Stimulated activated CD8-positive, alpha-beta memory T cell treated with anti-CD3 and anti-CD28 coated beads, Interleukin-12 subunit alpha, Interleukin-12 subunit beta, amount 100 ng/mL, for 24 hours (primary cell): Measurements from ENCODE around the gene BLACAT1.

Source experiments
- DNase-seq: peaks from one replicate; pipeline ENCODE4 v3.0.0-alpha.2; 2020; ENCODE audit errors: extremely low read depth

Gene BLACAT1

DNA sequence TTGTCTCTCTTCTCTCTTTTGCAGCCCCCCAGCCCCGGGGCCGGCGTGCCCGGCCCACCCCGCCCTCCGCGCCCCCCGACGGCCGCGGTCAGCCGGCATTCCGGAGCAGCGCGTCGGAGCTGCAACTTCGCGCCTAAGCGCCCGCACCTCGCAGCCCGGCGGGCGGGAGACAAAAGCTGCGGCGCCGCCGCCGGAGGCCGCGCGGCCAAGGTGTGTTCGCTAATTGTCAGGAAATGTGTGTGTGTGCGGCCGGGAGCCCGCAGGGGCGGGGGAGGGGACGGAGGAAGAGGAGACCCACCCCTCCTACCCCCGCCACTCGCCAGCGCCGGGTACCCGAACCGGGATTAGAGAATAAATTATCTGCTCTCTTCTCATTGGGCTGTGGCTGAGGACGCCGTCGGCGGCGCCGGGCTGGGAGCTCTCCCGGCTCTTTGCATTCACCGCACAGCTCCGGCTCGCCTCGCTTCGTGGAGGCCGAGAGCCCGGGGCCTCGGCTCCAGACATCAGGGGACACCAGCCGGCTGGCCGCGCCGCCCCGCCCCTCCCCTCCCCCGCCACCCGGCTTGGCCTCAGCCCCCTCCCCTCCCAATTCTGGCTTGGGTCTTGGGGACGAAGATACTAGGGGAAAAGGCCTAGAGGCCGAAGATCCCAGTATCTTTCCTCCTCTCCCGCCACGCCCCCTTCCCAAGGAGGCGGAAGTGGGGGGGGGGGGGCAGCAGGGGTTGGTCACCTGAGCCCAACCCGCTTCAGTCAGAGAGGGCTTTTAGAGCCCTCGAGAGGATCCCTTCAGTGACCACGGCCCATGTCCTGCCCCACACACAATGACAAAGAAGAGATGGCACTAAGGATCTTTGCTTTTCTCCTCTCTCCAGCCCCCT lies 1.3 kb upstream of the BLACAT1 start:
- DNase-seq = no peak

DNA sequence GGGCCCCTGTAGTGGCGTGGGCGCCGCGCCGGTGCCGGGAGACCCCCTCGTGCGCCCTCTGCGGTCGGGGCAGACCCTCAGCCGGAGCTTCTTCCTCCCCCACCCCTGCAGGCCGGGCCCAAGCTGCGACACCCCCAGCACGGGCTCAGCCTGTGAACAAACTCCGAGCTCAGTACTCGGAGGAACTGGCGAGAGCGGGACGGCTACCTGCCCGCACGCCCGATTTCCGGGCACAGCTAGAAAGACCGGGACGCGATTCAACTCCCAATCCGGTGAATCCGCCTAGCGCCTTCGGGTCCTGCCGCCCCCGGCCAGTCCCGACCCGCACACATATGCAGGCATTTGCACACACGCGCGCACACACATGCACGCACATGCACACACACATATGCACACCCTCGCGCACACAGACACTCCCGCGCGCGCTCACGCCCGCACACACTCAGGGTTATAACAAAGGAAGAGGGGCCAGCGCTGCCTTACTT lies 580 bp upstream of the BLACAT1 start:
- DNase-seq = no peak

DNA sequence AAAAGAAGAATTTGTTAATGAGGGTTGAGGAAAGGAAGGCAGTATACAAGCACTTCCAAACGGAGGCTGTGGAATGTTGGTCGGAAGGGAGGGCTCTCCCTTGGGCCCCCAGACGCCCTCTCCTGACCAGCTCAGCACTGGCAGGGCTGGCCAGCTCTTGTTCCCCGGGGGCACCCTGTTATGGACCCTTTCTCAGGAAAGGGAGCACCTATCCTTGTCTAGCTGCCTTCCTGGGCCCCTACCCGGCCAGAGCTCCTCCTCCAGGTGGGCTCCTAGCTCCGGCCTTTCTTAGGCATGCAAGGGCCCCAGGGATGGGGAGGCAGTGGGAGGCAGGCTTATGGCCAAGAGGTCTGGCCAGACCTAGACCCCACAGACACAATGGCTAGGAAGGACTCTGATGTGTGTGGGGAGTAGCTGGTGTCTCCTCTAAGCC lies 926 bp downstream of the BLACAT1 start:
- no peak for DNase-seq

DNA sequence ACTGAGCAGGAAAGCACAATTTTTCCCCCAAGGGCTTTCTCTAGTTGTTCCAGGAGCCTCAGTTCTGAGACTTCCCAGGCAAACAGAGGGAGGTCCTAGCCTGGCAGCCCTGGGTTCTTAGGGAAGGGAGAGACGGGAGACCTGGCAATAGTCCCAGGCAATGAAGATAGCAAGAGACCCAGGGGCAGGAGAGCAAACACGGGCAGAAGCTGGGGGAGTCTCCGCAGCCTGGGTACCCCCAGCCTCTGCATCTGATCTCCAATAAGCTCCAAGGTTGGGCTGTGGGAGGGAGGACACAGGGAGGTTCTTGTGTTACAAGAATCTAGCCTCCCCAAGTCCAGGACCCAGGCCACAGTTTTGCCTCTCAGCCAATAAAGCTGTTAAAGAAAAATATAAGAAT lies 2.4 kb downstream of the BLACAT1 start:
- DNase-seq = no peak

GRCh38 chr1:205452933-205453332 lies 2.9 kb downstream of the BLACAT1 start:
- DNase-seq = no peak

DNA sequence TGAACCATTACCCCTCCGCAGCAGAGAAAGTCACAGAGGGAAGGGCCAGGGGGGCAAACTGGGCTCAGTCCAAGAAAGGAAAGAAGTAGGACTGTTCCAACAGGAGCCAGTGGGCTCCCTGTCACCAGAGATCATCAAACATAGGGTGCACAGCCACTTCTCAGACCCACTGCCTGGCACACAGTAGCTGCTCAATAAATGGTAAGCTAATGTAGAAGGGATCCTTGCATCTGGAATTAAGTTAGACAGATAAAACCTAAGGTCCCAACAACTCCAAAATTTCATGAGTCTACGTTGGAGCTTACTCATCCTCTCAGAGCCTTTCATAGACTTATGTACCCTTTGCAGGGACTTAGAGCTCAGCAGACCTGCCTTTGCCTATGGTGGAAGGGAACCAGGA lies 3.5 kb downstream of the BLACAT1 start:
- DNase-seq = no peak

GRCh38 chr1:205451759-205452164 lies 4.1 kb downstream of the BLACAT1 start:
- DNase-seq = no peak

GRCh38 chr1:205451202-205451601 lies 4.6 kb downstream of the BLACAT1 start:
- DNase-seq = no peak

DNA sequence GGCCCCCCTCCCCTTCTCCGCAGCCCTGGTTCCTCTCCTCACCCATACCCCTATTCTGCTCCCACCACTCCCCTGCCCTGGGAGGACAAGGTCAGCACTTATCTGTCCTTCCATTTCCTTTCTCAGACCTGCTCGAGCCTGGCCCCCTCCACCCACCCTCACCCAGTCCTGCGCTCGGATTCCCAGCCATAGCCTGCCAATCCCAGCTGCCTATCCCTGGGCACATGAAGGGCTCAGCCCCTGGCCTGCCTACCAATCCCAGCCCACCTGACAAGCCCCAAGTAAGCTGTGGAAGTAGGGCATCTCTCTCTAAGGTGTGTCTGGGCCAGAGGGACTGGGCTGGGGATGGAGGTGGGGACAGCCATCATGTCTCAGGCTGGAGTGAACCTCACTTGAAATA lies 5.4 kb downstream of the BLACAT1 start:
- DNase-seq = no peak

DNA sequence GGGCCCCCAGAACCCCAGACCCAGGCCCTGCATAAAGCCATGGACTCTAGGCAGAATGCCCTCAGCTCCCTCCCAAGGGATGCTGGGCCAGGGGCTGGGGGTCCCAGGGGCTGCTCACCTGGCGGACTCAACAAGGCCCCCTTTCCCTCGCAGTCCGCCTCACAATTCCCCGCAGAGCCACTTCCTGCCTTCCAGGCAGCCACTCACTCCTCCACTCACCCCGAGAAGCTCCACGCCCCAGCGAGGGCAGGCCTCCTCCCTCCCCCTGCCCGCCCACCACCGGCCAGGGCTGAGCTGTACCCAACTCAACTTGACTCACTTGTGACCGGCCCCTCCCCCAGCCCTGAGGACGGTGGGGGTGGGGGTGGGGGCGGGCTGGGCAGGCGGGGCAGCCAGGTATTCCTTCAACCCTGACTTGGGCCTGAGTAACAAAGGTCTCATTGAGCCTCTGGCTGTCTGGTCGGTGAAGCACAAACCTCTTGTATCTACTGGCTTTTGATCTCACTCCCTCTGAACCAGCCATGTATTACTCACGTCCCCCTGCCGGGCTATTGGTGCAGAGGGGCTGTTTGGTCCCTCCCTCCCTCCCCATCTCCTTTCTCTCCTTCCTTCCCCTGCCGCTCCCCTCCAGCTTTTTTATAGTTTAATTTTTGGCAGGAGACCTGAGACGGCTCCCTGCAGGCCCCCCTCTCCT lies 5.9 kb downstream of the BLACAT1 start:
- DNase-seq = no peak

GRCh38 chr1:205449254-205449749 lies 6.5 kb downstream of the BLACAT1 start:
- no peak for DNase-seq

DNA sequence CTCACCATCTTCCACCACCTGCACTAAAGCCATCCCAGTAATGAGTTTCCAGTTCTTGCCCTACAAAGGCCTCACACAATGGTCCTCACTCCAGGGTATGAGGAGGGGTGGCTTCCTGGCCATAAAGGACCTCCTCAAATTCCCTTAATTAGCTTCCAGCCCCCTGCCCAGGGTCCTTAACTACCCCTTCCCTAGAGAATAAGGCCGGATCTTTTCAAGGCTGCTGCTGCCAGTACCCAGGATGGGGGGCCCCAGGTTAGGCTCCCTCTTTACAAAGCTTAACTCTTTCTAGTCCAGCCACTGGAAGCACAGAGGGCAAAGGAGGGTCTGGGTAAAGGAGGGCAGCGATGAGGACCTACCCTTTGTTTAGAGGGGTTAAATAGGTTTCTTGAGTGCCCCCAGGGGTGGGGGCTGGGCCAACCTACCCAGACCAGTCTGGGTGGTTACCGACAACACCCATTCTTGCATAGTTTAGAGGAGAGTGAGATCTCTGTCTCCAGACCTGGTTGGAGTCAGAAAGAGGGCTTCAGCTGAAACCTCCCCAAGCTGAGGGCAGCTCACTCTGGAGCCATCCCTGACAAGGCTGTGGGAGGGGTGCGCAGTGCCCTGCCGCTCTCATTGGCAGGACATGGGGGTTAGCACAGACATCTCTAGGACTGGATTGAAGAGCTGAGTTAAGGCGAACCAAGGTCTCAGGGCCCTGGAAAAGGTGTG lies 7.1 kb downstream of the BLACAT1 start:
- DNase-seq = no peak

GRCh38 chr1:205447457-205448341 lies 8.1 kb downstream of the BLACAT1 start:
- DNase-seq = no peak

DNA sequence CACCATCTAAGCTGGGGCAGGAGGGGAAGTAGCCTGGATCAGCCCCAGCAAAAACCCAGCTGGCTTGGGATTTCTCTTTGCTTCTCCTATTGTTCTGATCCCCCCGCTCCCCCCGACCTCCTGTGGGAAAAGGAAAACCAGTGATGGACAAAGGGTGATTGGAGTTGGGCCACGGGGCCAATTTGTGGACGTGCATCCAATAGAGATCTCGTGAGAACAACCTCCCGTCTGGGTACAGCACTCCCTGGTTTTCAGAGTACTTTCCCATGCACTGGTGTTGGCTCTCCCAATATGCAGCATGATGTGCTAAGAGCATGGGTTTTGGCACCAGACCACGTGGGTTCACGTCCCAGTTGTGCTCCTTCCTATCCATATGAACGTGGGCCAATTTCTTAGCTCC lies 9.0 kb downstream of the BLACAT1 start:
- no peak for DNase-seq

- DNase-seq = no peak
These were observed 10.3 kb downstream of the BLACAT1 start for GRCh38 chr1:205445646-205445935.

DNA sequence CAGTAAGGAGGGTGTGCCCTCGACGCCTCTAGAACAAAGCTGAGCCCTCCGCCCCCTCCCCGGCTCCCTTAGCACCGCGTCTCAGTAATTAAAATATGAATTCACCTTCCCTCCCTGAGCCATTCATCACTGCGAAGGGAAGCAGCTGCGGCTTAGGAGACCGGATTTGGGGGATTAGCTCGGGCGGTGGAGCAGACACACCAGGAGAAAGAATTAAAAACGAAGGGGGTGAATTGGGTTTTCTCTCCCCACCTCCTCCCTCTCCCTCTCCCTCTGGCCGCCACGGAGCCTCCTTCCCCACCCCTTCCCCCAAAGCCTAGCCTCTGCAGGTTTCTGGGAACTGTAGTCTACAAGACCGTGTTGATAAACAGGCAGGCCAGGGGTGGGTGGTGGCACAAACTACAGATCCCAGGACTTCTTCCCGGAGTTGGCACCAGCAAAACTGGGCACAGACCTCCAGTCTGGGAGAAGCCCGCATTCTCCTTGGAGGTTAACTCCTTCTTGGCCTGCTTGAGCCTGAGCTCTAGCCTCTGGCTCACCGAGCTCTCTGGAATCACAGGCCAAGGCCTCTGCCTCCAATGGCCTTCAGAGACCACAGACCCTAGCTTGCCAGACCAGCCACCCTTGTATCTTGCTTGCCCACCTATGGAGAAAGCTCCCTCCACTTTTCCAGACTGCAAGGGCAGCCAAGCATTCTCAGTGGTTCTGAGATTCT lies 10.8 kb downstream of the BLACAT1 start:
- no peak for DNase-seq

DNA sequence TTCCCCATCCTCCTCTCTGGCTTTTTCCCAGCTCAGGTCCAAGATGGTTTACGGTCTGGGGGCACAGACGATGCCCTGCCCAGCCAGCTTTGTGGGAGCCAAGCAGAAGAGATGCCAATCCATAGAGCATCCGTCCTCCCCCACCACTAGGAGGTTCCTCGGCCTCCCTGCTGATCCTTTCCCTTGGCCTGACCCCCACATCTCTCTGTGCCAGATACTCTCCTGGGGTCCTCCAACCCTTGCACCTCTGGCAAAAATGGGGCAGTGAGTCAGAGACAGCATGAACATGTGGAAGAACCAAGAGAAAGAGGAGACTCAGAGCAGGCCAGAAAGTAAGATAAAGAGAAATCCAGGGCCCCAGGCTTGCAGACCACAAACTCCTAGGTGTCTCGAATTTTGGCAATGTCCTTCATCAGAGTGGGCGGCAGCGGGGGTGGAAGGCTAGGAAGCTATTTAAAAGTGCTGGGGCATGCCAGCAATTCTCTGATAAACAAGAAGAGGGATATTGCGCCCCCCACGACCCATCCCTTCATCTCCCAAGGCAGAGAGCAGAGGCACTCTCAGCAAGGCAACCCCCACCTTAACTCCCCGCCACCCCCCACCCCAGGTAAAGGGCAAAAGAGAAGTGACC lies 11.4 kb downstream of the BLACAT1 start:
- no peak for DNase-seq

DNA sequence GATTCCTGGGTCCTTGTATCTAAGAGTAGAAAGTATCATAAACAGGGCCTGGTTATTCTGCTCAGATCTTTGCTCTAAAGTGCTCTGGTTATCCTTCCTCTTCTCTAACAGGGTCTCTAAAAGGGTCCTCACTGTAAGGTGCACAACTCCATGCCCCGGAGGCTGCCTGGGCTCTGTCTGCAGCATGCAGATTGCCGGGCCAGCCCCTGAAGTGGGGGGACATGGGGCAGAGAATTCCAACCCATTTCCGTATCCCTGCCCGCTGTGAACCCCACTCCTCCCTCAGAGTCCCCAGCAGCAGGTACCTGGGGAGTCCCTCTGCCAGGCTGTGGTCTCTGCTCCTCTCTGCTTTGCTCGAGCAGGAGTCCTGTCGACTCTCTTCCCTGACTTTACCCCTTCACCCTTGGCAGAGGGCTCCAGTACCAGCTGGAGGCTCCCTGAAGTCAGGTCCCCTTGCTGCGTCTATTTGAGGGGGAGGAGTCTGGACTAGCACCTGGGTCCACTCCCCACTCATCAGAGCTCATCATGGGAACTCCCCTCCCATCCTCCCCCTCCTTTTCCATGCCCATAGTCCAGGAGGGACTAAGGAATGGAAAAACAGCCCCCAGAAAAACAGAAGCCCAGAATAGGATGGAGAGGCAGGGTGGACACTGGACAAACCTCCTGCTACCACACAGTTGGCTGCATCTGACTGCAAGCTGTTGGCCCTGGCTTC lies 12.1 kb downstream of the BLACAT1 start:
- DNase-seq = no peak

GRCh38 chr1:205442051-205442725 lies 13.7 kb downstream of the BLACAT1 start:
- DNase-seq = no peak
